SK-N-MC (cell line): ENCODE results near the gene TMEM270.

ENCODE experiments used
- EZH2 ChIP-seq: fragments of 200-600 bp; sonication (generic); IDR thresholded peaks from one replicate; pipeline ENCODE4 v1.6.1; 2017; ENCODE audit warnings: antibody characterized with exemption
- POLR2AphosphoS5 ChIP-seq: IDR thresholded peaks from 2 replicates; pipeline ENCODE4 v1.6.1; 2012; ENCODE audit warnings: mild to moderate bottlenecking, low read depth, low read length, borderline replicate concordance

GRCh38 chr7:73829921-73830680 is 30.9 kb upstream of the TMEM270 start:
- no peak for TF ChIP-seq POLR2AphosphoS5
- TF ChIP-seq EZH2, result no peak
